Mucosa of descending colon (tissue), 3 donors: ENCODE data around the gene PACRG. TPM values are rescaled to one million over a fixed set of nuclear protein-coding genes. Genes with fewer than 3 reads are reported as not detected.

Experiments
- ATAC-seq: fragments of 200-7000 bp; cut with Tn5 transposase; one replicate; pipeline ENCODE4 v1.9.1; 2020; ENCODE audit warnings: mild to moderate bottlenecking, moderate library complexity
- DNase-seq, 3 donors: peaks; one replicate each; pipeline ENCODE4 v3.0.0-alpha.2; 2020
- H3K36me3 ChIP-seq: fragments of 200-600 bp; one replicate; pipeline ENCODE4 v1.8.0; 2021; ENCODE audit warnings: low read depth, mild to moderate bottlenecking
- H3K4me1 ChIP-seq: fragments of 200-600 bp; one replicate; pipeline ENCODE4 v1.8.0; 2021; ENCODE audit warnings: low read depth, mild to moderate bottlenecking
- H3K4me3 ChIP-seq: fragments of 200-600 bp; one replicate; pipeline ENCODE4 v1.8.0; 2021; ENCODE audit warnings: mild to moderate bottlenecking
- H3K9me3 ChIP-seq: fragments of 200-600 bp; one replicate; pipeline ENCODE4 v1.8.0; 2021; ENCODE audit warnings: mild to moderate bottlenecking
- intact Hi-C, 2 donors: fragments of 100-400 bp; cut with DNase I in 1 of 2; cut with micrococcal nuclease in 1 of 2; formaldehyde crosslinking; loops; one replicate each; pipeline versions ENCODE4 v1.11.0 to v1.11.1; 2022; cut with DNase I, micrococcal nuclease
- total RNA-seq, 3 donors: library from RNA; stranded (reverse); fragmentation: NEBNext Ultra II Directional in 2 of 3; extraction: Animal tissue kit (Norgen Biotek cat#: 25700) in 2 of 3; gene quantifications; one replicate each; pipeline versions ENCODE4 v1.2.1 to v1.2.4, GENCODE V29; 2021 to 2023
- TF ChIP-seq, protein P1 (sequence below): fragments of 200-600 bp; IDR thresholded peaks from one replicate; pipeline ENCODE4 v1.8.0; 2022; ENCODE audit warnings: antibody characterized with exemption, mild to moderate bottlenecking
- donor health status: DM: no; HTN: no; CAD: no; lungs with moderate emphysema.
- donor health status: DM: no; HTN: no; CAD: no.
- donor health status: DM: no; HTN: yes; CAD: no.

PACRG gene
- total RNA-seq, 3 donors from 2014 or later = 1.1 to 1.5 (median 1.3) TPM

DNA sequence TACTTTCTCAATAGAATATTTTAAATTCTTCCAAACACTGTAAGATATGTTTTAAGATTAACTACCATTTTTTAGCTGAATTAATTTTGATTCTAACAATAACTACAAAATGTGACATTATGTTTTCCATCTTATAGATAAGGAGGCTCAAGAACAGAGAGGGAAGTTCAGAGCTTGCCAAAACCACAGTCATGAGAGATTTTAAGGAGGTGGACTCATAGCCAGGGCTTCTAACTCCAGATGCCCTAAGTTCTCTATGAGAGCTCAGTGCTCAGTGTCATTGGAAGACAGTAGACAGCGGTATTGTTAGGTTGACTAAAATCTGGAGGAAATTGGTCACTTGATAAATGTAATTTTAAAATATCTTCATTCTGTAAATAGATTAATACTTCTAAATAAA lies 144.2 kb downstream of the PACRG start:
- no peak overlapping the region for H3K4me3 ChIP-seq
- no peaks in the 10 kb centered on the region for H3K36me3 ChIP-seq
- no peaks in the 10 kb centered on the region for H3K4me1 ChIP-seq
- intact Hi-C loops = no loop called here
- TF ChIP-seq, protein P1, sequence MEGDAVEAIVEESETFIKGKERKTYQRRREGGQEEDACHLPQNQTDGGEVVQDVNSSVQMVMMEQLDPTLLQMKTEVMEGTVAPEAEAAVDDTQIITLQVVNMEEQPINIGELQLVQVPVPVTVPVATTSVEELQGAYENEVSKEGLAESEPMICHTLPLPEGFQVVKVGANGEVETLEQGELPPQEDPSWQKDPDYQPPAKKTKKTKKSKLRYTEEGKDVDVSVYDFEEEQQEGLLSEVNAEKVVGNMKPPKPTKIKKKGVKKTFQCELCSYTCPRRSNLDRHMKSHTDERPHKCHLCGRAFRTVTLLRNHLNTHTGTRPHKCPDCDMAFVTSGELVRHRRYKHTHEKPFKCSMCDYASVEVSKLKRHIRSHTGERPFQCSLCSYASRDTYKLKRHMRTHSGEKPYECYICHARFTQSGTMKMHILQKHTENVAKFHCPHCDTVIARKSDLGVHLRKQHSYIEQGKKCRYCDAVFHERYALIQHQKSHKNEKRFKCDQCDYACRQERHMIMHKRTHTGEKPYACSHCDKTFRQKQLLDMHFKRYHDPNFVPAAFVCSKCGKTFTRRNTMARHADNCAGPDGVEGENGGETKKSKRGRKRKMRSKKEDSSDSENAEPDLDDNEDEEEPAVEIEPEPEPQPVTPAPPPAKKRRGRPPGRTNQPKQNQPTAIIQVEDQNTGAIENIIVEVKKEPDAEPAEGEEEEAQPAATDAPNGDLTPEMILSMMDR = no peak
- no peaks in the 10 kb centered on the region for H3K9me3 ChIP-seq
- DNase-seq = no peak
- ATAC-seq = no peak

DNA sequence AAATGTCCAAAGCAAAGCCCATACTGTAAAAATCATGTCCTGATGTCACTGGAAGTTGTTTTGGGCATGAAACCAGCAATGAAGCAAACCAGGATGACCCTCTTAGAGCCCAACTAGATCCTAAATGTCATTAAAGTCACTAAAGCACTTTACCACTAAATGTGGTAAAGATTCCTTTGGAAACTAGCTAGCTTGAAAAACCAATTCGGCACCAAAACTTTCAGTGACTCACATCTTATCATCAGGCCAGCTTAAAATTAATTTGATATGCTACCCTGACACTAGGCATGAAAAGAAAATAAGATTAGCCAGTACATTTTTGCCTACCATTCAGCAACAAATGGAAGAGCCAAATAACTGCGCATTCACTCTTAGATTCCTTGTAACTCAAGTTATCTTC lies 145.8 kb downstream of the PACRG start:
- DNase-seq = no peak
- intact Hi-C loops = no loop called here

DNA sequence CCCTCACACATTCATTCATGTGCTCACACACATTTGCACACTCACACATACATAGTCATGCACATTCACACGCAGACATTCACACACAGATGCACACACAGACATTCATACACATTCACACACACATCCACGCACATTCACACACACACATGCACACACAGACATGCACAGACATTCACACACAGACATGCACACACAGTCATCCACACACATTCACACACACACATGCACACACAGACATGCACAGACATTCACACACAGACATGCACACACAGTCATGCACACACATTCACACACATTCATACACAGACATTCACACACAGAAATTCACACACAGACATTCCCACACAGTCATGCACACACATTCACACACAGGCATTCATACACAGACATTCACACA lies 147.3 kb downstream of the PACRG start:
- no peaks in the 10 kb centered on the region for H3K36me3 ChIP-seq
- TF ChIP-seq, protein P1 = no peak
- H3K4me1 ChIP-seq = no peaks in the 10 kb centered on the region
- H3K4me3 ChIP-seq = no peak overlapping the region
- ATAC-seq (no peak), DNase-seq (no peak)
- H3K9me3 ChIP-seq = no peaks in the 10 kb centered on the region
- intact Hi-C loops = no loop called here

More for the DNA sequence above, 145.8 kb downstream of the PACRG start:
- TF ChIP-seq, protein P1 = no peak
- ATAC-seq = no peak
- no peaks in the 10 kb centered on the region for H3K4me1 ChIP-seq
- H3K36me3 ChIP-seq = no peaks in the 10 kb centered on the region
- no peaks in the 10 kb centered on the region for H3K9me3 ChIP-seq
- H3K4me3 ChIP-seq = no peak overlapping the region

DNA sequence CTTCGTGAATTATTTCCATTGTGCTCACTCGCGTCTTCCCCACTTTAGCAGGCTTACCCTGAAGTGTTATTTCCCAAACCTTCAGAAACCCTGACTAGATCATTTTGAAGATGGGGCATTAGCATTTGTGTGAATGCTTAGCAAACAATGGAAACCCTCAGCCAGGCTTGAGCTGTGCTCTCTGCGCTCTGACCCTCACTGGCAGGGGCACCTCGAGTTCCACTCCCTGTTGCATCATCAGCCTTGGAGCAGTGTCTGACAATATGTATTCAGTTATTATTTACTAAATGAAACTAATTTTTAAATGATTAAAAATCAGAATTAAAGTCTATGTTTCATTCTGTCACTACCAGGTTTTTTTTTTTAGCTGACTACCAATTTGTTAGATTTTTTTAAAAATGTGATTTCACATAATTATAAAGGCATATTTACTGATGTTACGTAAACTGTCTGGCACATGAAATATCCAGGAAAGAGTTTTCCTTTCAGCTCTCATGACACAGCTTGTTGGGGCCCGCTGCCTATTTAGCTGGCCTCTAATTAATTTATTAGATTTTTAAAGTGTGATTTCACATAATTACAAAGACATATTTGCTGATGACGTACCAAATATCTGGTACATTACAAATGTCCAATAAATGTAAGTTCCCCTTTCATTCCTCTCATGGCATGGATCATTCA lies 155.2 kb downstream of the PACRG start:
- H3K36me3 ChIP-seq = no peaks in the 10 kb centered on the region
- TF ChIP-seq, protein P1 = no peak
- no peaks in the 10 kb centered on the region for H3K9me3 ChIP-seq
- intact Hi-C loops = no loop called here
- DNase-seq (no peak), ATAC-seq (no peak)
- no peak overlapping the region for H3K4me3 ChIP-seq
- no peaks in the 10 kb centered on the region for H3K4me1 ChIP-seq

DNA sequence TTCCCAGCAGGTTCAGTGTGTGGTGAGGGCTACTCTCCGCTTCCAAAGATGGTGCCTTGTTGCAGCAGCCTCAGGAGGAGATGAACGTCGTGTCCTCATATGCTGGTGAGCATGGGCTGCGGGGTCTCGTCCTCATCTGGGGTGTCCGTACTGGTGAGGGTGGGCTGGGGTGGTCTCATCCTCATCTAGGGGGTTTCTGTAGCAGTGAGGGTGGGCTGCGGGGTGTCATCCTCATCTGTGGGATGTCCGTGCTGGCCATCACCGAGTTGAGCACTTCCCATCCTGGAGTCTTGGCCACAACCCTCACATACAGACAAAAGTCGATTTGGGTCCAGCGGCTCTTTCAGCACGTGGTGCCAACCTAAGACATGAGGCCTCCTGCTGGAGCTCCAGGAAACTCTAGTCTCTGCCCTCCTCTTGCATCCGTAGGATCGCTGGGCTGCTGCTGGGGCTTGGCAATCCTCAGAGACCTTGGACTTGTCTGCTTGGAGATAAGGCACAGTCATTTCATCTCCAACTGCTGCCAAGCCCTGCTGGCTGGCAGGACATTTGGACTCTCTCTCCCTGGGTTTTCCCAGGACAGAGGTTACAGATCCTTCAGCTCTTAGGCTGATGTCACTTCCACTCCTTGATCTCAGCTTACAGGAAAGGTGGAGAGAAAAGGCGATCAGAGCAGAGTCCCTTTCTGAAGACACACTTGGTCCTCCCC lies 160.4 kb downstream of the PACRG start:
- Histone ChIP-seq H3K9me3 (no peaks in the 10 kb centered on the region), H3K36me3 (no peaks in the 10 kb centered on the region), H3K4me1 (peaks cover 5% of the 10 kb centered on the region), H3K4me3 (no peak overlapping the region)
- ATAC-seq (peak; percentile 94), DNase-seq (peak in 2 of 3 donors; percentile 64 to 68)
- TF ChIP-seq, protein P1 = no peak
- intact Hi-C loops = no loop called here
